Measurements from ENCODE around the gene RAD51B. TPM values are rescaled to one million over a fixed set of nuclear protein-coding genes. Genes with fewer than 3 reads are reported as not detected.

RAD51B gene
- total and polyA plus RNA-seq, 4 experiments from 2014 or later, result 22.0 to 35.7 (median 31.4) TPM

- intact Hi-C loops (cut with micrococcal nuclease), result loop anchor here (2.0 kb wide), 1 partner anchor 29 kb away; no protein-coding TSS in a partner anchor
- POLR2A ChIA-PET (ENCODE audit: partially characterized antibody), result interaction anchor here (4.5 to 8.8 kb wide), 3 partner anchors 29 to 75 kb away, joined by 36 to 112 read pairs (median 90); partner anchors contain the start of gene ZFP36L1
- Mint-ChIP-seq H3K27me3 (no peaks in the 10 kb centered on the region), H3K9me3 (no peaks in the 10 kb centered on the region), H3K4me3 (peak overlapping the region in 1 of 8 donors; percentile 8), H3K4me1 (peaks cover 39 to 63% (median 50%) of the 10 kb centered on the region in 4 donors), H3K27ac (peak overlapping the region in 6 of 7 donors; percentile 48 to 89 (median 85)), H3K36me3 (no peaks in the 10 kb centered on the region)
- Histone ChIP-seq H3K27ac (ENCODE audit: low read depth, low read length) (peak overlapping the region; percentile 12), H3K27me3 (ENCODE audit: insufficient read depth, low read length) (no peaks in the 10 kb centered on the region), H3K4me3 (ENCODE audit: low read length in 2 of 2) (no peak overlapping the region), H3K9me3 (ENCODE audit: control insufficient read depth in 1 of 2, low read length in 2 of 2) (no peaks in the 10 kb centered on the region), H3K4me1 (ENCODE audit: insufficient read depth, low read length) (peaks cover 49% of the 10 kb centered on the region), H3K36me3 (ENCODE audit: insufficient read depth, low read length) (no peaks in the 10 kb centered on the region)
- CTCF ChIA-PET (ENCODE audit: partially characterized antibody), result no interaction called here
- no peak for DNase-seq
These were observed 894.2 kb downstream of the RAD51B start for GRCh38 chr14:68713782-68714181.

GRCh38 chr14:68714991-68715924 is 895.7 kb downstream of the RAD51B start:
- intact Hi-C loops (cut with micrococcal nuclease), result no loop called here
- Histone ChIP-seq H3K36me3 (ENCODE audit: insufficient read depth, low read length) (no peaks in the 10 kb centered on the region), H3K27ac (ENCODE audit: low read depth, low read length) (no peak overlapping the region), H3K27me3 (ENCODE audit: insufficient read depth, low read length) (no peaks in the 10 kb centered on the region), H3K4me3 (ENCODE audit: low read length in 2 of 2) (no peak overlapping the region), H3K9me3 (ENCODE audit: control insufficient read depth in 1 of 2, low read length in 2 of 2) (no peaks in the 10 kb centered on the region), H3K4me1 (ENCODE audit: insufficient read depth, low read length) (peaks cover 64% of the 10 kb centered on the region)
- no peak for DNase-seq
- H3K9me3 Mint-ChIP-seq, result no peaks in the 10 kb centered on the region
- H3K27ac Mint-ChIP-seq, result peak overlapping the region in 6 of 7 donors; percentile 24 to 74 (median 42)
- H3K4me3 Mint-ChIP-seq, result no peak overlapping the region
- ChIA-PET POLR2A (ENCODE audit: partially characterized antibody) (interaction anchor here (0.9 to 8.8 kb wide), 5 partner anchors 13 to 80 kb away, joined by 3 to 112 read pairs (median 36); partner anchors contain the start of gene ZFP36L1), CTCF (ENCODE audit: partially characterized antibody) (interaction anchor here (1.3 kb wide), 1 partner anchor 30 kb away, joined by 4 read pairs; no protein-coding TSS in a partner anchor)
- H3K4me1 Mint-ChIP-seq, result peaks cover 48 to 76% (median 62%) of the 10 kb centered on the region in 4 donors
- H3K27me3 Mint-ChIP-seq, result no peaks in the 10 kb centered on the region
- no peaks in the 10 kb centered on the region for H3K36me3 Mint-ChIP-seq

- H3K36me3 ChIP-seq (ENCODE audit: insufficient read depth, low read length), result no peaks in the 10 kb centered on the region
- no peaks in the 10 kb centered on the region for H3K27me3 ChIP-seq (ENCODE audit: insufficient read depth, low read length)
- H3K4me1 ChIP-seq (ENCODE audit: insufficient read depth, low read length), result peaks cover 56% of the 10 kb centered on the region
- Mint-ChIP-seq H3K4me1 (peaks cover 41 to 74% (median 55%) of the 10 kb centered on the region in 4 donors), H3K27ac (peak overlapping the region in 1 of 7 donors; percentile 22), H3K27me3 (no peaks in the 10 kb centered on the region), H3K36me3 (no peaks in the 10 kb centered on the region), H3K4me3 (no peak overlapping the region), H3K9me3 (peaks cover 0 to 2% (median 0%) of the 10 kb centered on the region in 8 donors)
- no peak overlapping the region for H3K4me3 ChIP-seq (ENCODE audit: low read length in 2 of 2)
- no peak overlapping the region for H3K27ac ChIP-seq (ENCODE audit: low read depth, low read length)
- intact Hi-C loops (cut with micrococcal nuclease), result no loop called here
- no peaks in the 10 kb centered on the region for H3K9me3 ChIP-seq (ENCODE audit: control insufficient read depth in 1 of 2, low read length in 2 of 2)
- DNase-seq, result no peak
- ChIA-PET CTCF (ENCODE audit: partially characterized antibody) (interaction anchor here (0.5 to 1.4 kb wide), 4 partner anchors 59 to 99 kb away, joined by 3 to 6 read pairs (median 4); no protein-coding TSS in a partner anchor), POLR2A (ENCODE audit: partially characterized antibody) (interaction anchor here (1.2 to 8.8 kb wide), 5 partner anchors 11 to 99 kb away, joined by 4 to 112 read pairs (median 5); partner anchors contain the start of gene ZFP36L1)
These were observed 897.1 kb downstream of the RAD51B start for GRCh38 chr14:68716698-68717097.

- Histone ChIP-seq H3K4me3 (ENCODE audit: low read length in 2 of 2) (no peak overlapping the region), H3K27me3 (ENCODE audit: insufficient read depth, low read length) (no peaks in the 10 kb centered on the region), H3K27ac (ENCODE audit: low read depth, low read length) (no peak overlapping the region), H3K36me3 (ENCODE audit: insufficient read depth, low read length) (no peaks in the 10 kb centered on the region), H3K4me1 (ENCODE audit: insufficient read depth, low read length) (peaks cover 40% of the 10 kb centered on the region), H3K9me3 (ENCODE audit: control insufficient read depth in 1 of 2, low read length in 2 of 2) (no peaks in the 10 kb centered on the region)
- Mint-ChIP-seq H3K27ac (peak overlapping the region in 2 of 7 donors; percentile 11 to 35), H3K36me3 (no peaks in the 10 kb centered on the region), H3K9me3 (peaks cover 0 to 2% (median 0%) of the 10 kb centered on the region in 8 donors), H3K4me1 (peaks cover 29 to 66% (median 40%) of the 10 kb centered on the region in 4 donors), H3K4me3 (no peak overlapping the region), H3K27me3 (no peaks in the 10 kb centered on the region)
- intact Hi-C loops (cut with micrococcal nuclease), result no loop called here
- POLR2A ChIA-PET (ENCODE audit: partially characterized antibody), result interaction anchor here (1.2 to 8.8 kb wide), 7 partner anchors 9 to 98 kb away, joined by 4 to 90 read pairs (median 14); partner anchors contain the start of gene ZFP36L1
- no peak for DNase-seq
- CTCF ChIA-PET (ENCODE audit: partially characterized antibody), result interaction anchor here (0.6 to 0.7 kb wide), 2 partner anchors 34 to 197 kb away, joined by 3 to 4 read pairs; no protein-coding TSS in a partner anchor
These were observed 898.7 kb downstream of the RAD51B start for GRCh38 chr14:68718023-68718990.

- peak overlapping the region in 4 of 8 donors; percentile 36 to 52 (median 48) for H3K4me3 Mint-ChIP-seq
- POLR2A ChIA-PET (ENCODE audit: partially characterized antibody), result interaction anchor here (0.7 to 8.8 kb wide), 20 partner anchors 8 to 471 kb away, joined by 3 to 90 read pairs (median 4); partner anchors contain the start of gene ZFP36L1
- Histone ChIP-seq H3K4me3 (ENCODE audit: low read length in 2 of 2) (peak overlapping the region in 1 of 2 donors; percentile 19), H3K27ac (ENCODE audit: low read depth, low read length) (no peak overlapping the region), H3K36me3 (ENCODE audit: insufficient read depth, low read length) (no peaks in the 10 kb centered on the region), H3K4me1 (ENCODE audit: insufficient read depth, low read length) (peaks cover 28% of the 10 kb centered on the region), H3K27me3 (ENCODE audit: insufficient read depth, low read length) (no peaks in the 10 kb centered on the region), H3K9me3 (ENCODE audit: control insufficient read depth in 1 of 2, low read length in 2 of 2) (no peaks in the 10 kb centered on the region)
- intact Hi-C loops (cut with micrococcal nuclease), result loop anchor here (1.0 kb wide), 1 partner anchor 61 kb away; no protein-coding TSS in a partner anchor
- H3K36me3 Mint-ChIP-seq, result no peaks in the 10 kb centered on the region
- no peaks in the 10 kb centered on the region for H3K27me3 Mint-ChIP-seq
- CTCF ChIA-PET (ENCODE audit: partially characterized antibody), result interaction anchor here (1.0 to 1.9 kb wide), 5 partner anchors 27 to 97 kb away, joined by 3 to 8 read pairs (median 3); no protein-coding TSS in a partner anchor
- peaks cover 19 to 54% (median 32%) of the 10 kb centered on the region in 4 donors for H3K4me1 Mint-ChIP-seq
- H3K9me3 Mint-ChIP-seq, result peaks cover 0 to 2% (median 0%) of the 10 kb centered on the region in 8 donors
- DNase-seq, result peak; percentile 29 to 46 (median 38)
- H3K27ac Mint-ChIP-seq, result peak overlapping the region in 6 of 7 donors; percentile 0 to 79 (median 52)
These were observed 900.2 kb downstream of the RAD51B start for GRCh38 chr14:68719634-68720384.

GRCh38 chr14:68722186-68722585 is 902.6 kb downstream of the RAD51B start:
- peaks cover 0 to 2% (median 0%) of the 10 kb centered on the region in 8 donors for H3K9me3 Mint-ChIP-seq
- H3K27ac Mint-ChIP-seq, result peak overlapping the region in 1 of 7 donors; percentile 39
- no peak overlapping the region for H3K4me3 Mint-ChIP-seq
- H3K4me3 ChIP-seq (ENCODE audit: low read length in 2 of 2), result no peak overlapping the region
- intact Hi-C loops (cut with micrococcal nuclease), result no loop called here
- ChIA-PET CTCF (ENCODE audit: partially characterized antibody) (interaction anchor here (1.1 kb wide), 1 partner anchor 37 kb away, joined by 3 read pairs; no protein-coding TSS in a partner anchor), POLR2A (ENCODE audit: partially characterized antibody) (interaction anchor here (1.0 to 1.4 kb wide), 2 partner anchors 37 to 65 kb away, joined by 3 to 5 read pairs; no protein-coding TSS in a partner anchor)
- H3K36me3 ChIP-seq (ENCODE audit: insufficient read depth, low read length), result no peaks in the 10 kb centered on the region
- peaks cover 14 to 40% (median 26%) of the 10 kb centered on the region in 4 donors for H3K4me1 Mint-ChIP-seq
- no peaks in the 10 kb centered on the region for H3K27me3 ChIP-seq (ENCODE audit: insufficient read depth, low read length)
- no peak for DNase-seq
- no peaks in the 10 kb centered on the region for H3K9me3 ChIP-seq (ENCODE audit: control insufficient read depth in 1 of 2, low read length in 2 of 2)
- H3K4me1 ChIP-seq (ENCODE audit: insufficient read depth, low read length), result peaks cover 28% of the 10 kb centered on the region
- no peaks in the 10 kb centered on the region for H3K27me3 Mint-ChIP-seq
- H3K36me3 Mint-ChIP-seq, result no peaks in the 10 kb centered on the region
- H3K27ac ChIP-seq (ENCODE audit: low read depth, low read length), result no peak overlapping the region

Measured in CD4-positive, alpha-beta memory T cell (primary cell).